ENCODE data around the gene NRGN.
"Not testable (repeated sequence)": the region's sequence is repeated elsewhere in the genome, so short reads cannot be mapped to it uniquely, and the experiment has no call there.

The NRGN gene

DNA sequence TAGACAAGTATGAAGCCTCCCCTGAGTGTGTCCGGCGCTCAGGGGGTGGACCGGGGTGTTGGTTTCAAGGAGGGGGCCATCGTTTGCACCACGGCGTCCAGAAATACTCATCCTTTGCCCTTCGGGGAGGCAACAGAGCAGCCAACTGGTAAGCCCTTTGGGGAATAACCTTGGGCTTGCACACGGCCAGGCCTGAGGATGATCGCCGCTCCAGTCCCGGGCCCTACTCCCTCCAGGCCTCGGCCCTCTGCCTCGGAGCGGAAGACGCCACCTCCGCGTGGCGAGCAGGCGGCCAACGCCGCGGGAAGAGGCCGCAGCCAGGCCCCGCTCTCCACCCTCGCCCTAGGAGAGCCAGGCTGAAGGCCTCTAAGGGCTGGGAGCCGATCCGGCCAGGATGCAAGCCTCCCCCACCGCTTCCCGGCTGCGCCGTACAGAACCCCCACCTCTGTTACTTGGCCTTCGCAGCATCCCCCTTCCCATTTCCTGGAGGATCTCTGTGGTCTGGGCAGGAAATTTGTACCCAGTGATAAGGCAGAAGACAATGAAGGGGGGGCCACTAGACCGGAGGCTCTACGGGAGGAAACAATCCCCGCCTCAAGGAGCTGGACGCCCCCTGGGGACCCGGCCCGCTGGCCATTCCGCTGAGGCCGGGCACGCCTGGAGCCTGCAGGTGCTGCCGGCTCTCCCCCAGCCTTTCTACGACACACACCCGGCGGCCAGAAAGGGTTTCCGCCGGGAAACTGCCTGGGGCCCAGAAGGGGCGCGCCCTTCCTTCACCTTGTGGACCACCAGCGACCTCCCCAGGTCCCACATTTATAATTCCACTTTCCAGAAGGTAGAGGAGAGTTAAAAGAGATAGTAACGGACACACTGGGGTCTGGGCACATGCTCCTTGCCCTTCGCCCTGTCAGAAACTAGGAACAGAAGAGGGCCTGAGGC, 19.8 kb downstream of the NRGN start:
- DNase-seq, result no peak

- DNase-seq, result no peak
Measured at GRCh38 chr11:124760205-124760652, 20.5 kb downstream of the NRGN start.

GRCh38 chr11:124760806-124761205, 21.1 kb downstream of the NRGN start:
- no peak for DNase-seq

DNA sequence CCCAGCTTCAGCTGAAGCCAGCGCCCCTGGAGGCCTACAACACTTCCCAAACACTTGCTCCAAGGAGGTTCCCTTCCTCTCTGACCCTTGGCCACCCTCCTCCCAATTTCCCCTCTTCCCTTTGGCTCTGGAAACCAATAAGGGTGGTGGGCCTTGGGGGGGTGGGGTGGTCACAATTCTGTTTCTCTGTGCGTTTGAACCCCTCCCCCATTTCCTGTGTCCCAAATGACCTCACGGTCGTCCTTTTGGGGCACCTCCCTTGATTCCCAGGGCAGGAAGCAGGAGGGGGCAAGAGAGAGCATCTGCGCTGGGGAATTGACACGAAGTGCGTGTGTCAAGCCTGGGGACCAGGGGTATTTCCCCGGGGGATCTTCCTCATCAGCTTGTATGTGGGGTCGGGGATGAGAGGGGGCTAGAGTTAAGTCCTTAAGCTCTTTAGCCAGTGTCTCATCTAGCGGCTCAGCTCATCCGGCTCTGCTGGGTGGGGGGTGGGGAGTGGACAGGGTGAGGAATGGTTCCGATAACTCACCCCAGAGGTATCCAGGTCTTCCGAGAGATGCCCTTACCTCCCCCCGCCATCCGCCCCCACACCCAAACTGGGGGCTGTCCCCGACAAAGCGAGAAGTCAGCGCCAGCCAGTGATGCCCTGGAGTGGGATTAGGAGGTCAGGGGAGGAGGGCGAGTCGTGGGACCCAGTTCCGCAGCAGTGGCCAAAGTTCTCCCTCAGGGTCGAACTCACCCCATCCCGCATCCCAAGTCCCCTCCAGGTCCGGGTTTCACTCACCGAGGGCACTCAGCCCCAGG, 21.8 kb downstream of the NRGN start:
- DNase-seq, result no peak

GRCh38 chr11:124762105-124762623, 22.4 kb downstream of the NRGN start, which contains the start of gene ESAM:
TSS of gene ESAM (minus strand) at chr11:124762290. CDS start at chr11:124762154, 136 bp downstream.
- peak; percentile 74 for DNase-seq

- no peak for DNase-seq
Measured at GRCh38 chr11:124762624-124763155, 22.9 kb downstream of the NRGN start.

GRCh38 chr11:124763156-124763947, 23.6 kb downstream of the NRGN start:
- peak; percentile 88 for DNase-seq

GRCh38 chr11:124766156-124766555, 26.4 kb downstream of the NRGN start:
- DNase-seq, result no peak

DNA sequence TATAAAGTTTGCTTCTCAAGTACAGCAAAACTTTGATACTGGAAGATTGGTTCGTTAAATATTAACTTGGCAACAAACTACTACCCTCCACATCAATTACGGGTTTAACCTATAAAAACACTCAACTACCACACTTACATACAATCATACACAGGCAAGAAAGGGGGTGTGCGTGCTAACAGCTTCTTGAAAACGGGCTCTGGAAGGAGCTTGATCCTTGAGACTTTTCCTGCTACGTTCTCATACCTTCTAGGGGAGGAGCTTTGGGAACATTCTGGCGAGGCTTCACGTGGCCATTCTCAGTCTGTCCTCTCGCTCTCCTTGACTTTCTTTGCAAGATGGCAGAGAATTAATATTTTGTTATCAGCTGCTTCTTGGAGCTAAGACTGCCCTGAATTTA, 29.2 kb downstream of the NRGN start:
- DNase-seq, result no peak

- DNase-seq, result no peak
Measured at GRCh38 chr11:124769806-124770774, 30.3 kb downstream of the NRGN start.

GRCh38 chr11:124770959-124771358, 31.2 kb downstream of the NRGN start:
- not testable (repeated sequence) for DNase-seq

- DNase-seq, result no peak
Measured at GRCh38 chr11:124776865-124777645, 37.3 kb downstream of the NRGN start.

- no peak for DNase-seq
Measured at GRCh38 chr11:124778281-124778680, 38.5 kb downstream of the NRGN start.

DNA sequence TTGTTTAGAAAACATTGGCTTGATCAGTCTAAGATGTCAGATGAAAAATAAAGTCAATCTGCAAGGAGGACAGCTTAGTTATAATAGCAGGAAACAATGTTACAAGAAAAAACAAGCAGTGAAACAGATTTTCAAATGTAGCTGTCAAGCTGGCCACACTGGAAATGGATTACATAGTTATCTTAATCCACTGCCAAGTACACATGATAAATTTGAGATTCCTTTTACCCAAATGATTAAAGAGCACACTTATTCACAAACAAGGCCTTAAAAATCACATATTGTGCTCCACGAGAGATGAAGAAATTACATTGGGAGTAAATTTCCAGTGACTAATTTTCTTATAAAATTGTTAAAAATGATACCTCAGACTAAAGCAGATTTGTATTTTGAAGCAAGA, 39.8 kb downstream of the NRGN start:
- no peak for DNase-seq

DNA sequence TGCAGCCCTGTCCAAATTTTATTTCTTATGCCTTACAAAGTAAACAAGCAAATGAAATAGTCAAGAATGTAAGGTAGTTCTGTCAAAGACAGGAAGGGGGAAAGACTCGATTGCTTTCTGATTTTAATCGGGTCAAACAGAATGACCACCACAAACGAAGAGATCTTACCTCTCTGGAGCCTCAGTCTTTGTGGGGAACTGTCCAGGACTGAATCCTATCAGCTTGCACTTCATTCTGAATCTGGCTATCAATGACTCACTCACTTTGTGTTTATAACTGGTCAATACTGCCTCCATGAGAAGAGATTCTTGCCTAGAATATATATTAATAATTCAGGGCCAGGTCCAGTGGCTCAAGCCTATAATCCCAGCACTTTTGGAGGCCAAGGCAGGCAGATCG, 43.3 kb downstream of the NRGN start:
- no peak for DNase-seq

GRCh38 chr11:124784051-124784450, 44.3 kb downstream of the NRGN start:
- DNase-seq, result no peak

DNA sequence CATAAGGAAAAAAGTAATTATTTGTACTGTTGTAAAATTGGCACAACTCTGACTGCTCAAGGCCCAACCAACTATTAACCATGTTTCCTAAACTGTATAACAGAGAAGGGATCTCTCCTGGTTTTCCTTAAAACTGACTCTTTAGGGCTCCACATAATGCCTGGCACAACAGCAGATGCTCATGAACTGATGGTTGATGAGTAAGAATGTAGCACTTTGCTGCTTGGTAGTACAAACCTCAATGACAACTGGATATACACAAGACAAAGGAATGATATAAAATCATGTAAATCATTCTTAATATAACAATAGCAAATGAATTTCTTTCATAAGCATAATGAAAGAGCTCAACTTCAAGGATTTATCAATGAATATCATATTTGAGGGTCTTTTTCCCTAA, 48.8 kb downstream of the NRGN start:
- DNase-seq, result no peak

DNA sequence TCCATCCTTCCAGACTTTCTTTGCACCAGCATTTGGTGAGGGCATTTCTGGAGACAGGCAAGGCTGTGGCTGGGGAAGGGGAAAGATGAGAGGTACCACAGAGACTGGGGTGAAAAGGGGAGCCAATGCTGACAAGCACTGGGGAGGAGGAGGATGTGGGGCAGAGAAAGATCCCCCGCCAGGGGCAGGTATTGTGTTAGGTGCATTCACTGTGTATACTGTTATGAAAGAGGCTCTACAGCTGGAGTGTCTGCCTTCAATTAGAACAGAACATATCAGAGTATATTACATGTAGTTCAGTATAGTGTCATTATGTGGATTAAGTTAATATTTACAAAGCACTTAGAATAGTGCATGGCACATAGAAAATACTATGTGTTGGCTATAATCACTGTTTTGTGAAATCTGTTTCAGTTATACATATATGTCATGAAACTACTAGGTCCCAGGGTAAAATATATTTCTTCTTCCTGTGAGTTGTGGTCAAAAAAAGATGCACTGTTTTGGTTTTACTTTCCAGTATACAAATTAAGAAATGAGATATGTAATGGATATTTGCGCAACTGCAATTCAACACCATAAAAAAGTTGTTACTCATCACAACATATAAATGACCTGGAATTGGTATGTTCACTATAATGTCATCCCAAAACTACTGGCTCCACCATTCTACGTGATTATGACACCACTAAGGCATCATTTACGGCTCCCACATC, 52.0 kb downstream of the NRGN start:
- DNase-seq, result no peak

GRCh38 chr11:124793466-124794278, 53.9 kb downstream of the NRGN start:
- DNase-seq, result peak; percentile 21

All from activated CD8-positive, alpha-beta memory T cell treated with anti-CD3 and anti-CD28 coated beads, Interleukin-2, amount 50 U/mL, for 4 hours (primary cell).